GM08714 (cell line): Measurements from ENCODE around the gene RALGDS.
A peak's percentile ranks its signal among the peaks of the same experiment; 100 is the strongest.

Source experiments
- H3K4me3 ChIP-seq: fragments of 200-500 bp; sonication (Bioruptor generic); 2 replicates; pipeline ENCODE4 v1.5.1; 2014; ENCODE audit warnings: mild to moderate bottlenecking, low read length, inconsistent platforms
- ZNF274 ChIP-seq: IDR thresholded peaks from 2 replicates; pipeline ENCODE4 v1.6.1; 2012; ENCODE audit warnings: mild to moderate bottlenecking, low read depth, low read length

RALGDS gene

GRCh38 chr9:133144904-133145851, 24.1 kb upstream of the RALGDS start:
- no peak for TF ChIP-seq ZNF274
- H3K4me3 ChIP-seq, result no peak overlapping the region

- peak overlapping the region; percentile 21; the same call in 1 of the 2 replicates for H3K4me3 ChIP-seq
These were observed 23.3 kb upstream of the RALGDS start for GRCh38 chr9:133144142-133144903.

GRCh38 chr9:133143639-133144141, 22.6 kb upstream of the RALGDS start:
- no peak for TF ChIP-seq ZNF274
- H3K4me3 ChIP-seq, result peak overlapping the region; percentile 21; the same call in 1 of the 2 replicates

More at GRCh38 chr9:133144142-133144903, 23.3 kb upstream of the RALGDS start:
- TF ChIP-seq ZNF274, result no peak

GRCh38 chr9:133142684-133143622, 21.9 kb upstream of the RALGDS start:
- no peak overlapping the region for H3K4me3 ChIP-seq
- no peak for TF ChIP-seq ZNF274

- TF ChIP-seq ZNF274, result no peak
These were observed 21.0 kb upstream of the RALGDS start for GRCh38 chr9:133141833-133142595.

GRCh38 chr9:133140606-133141005, 19.6 kb upstream of the RALGDS start:
- H3K4me3 ChIP-seq, result no peak overlapping the region
- TF ChIP-seq ZNF274, result no peak

More at GRCh38 chr9:133141833-133142595, 21.0 kb upstream of the RALGDS start:
- no peak overlapping the region for H3K4me3 ChIP-seq

- H3K4me3 ChIP-seq, result no peak overlapping the region
- no peak for TF ChIP-seq ZNF274
These were observed 19.1 kb upstream of the RALGDS start for GRCh38 chr9:133140174-133140505.

GRCh38 chr9:133139246-133140173, 18.5 kb upstream of the RALGDS start:
- H3K4me3 ChIP-seq, result no peak overlapping the region
- no peak for TF ChIP-seq ZNF274

- no peak for TF ChIP-seq ZNF274
- no peak overlapping the region for H3K4me3 ChIP-seq
These were observed 16.6 kb upstream of the RALGDS start for GRCh38 chr9:133137451-133138231.

- TF ChIP-seq ZNF274, result no peak
- H3K4me3 ChIP-seq, result no peak overlapping the region
These were observed 14.2 kb upstream of the RALGDS start for GRCh38 chr9:133135146-133135745.
